ENCODE results near the gene CDC6.
A peak's percentile ranks its signal among the peaks of the same experiment; 100 is the strongest.

Gene CDC6

DNA sequence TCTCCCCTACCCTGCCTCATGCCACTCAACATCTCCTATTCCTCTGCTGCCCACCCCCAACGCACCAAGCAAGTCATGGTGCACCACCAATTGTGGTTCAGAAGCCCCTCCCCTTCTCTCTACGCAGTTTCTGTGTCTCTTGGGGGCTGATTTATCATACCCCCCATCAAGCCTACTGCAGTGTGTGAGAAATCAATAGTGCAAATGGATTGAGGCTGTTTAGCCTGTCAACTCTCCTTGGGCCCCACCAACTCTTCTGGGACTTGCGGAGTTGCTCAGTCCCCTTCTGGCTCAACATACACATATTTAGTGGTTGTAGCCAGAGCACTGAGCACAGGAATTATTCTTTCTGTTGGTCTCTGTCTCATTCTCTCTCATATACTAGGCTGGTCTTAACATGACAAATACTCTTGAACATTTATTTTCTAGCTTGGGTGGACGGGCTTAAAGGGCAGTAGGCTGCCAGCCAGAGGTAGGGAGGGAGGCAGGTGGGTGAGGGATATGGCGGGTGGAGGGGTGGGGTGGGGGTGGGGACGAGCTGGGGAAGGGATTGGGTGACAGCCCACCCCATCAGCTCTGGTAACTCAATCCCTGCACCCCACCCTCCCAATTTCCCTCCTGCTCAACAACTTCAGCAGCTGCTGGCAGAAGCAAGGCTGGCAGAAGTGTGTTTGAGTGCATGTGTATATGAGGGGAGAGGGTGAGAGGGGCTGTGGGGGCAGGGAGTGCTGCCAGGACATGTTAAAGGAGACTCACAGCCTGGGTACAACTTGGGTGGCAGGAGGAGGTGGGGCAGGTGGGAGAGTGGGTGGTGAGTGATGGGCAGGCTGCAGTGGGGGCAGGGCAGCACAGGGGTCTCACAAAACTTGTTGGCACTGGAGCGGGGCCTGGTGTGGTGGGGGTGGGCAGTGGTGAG, 26.2 kb downstream of the CDC6 start:
- H3K36me3 Mint-ChIP-seq = peaks cover 28% of the 10 kb centered on the region
- H3K4me3 Mint-ChIP-seq = no peak overlapping the region
- H3K4me1 Mint-ChIP-seq = peaks cover 17% of the 10 kb centered on the region
- no peak for ATAC-seq
- H3K9me3 Mint-ChIP-seq = no peaks in the 10 kb centered on the region
- H3K27ac Mint-ChIP-seq = no peak overlapping the region
- DNase-seq (ENCODE audit: low spot score in 2 of 2) = peak in 1 of 2 donors; percentile 48

GRCh38 chr17:40314584-40314956, 26.9 kb downstream of the CDC6 start:
- ATAC-seq = peak; percentile 75
- Mint-ChIP-seq H3K27ac (no peak overlapping the region), H3K4me3 (no peak overlapping the region), H3K4me1 (peaks cover 23% of the 10 kb centered on the region), H3K9me3 (no peaks in the 10 kb centered on the region), H3K36me3 (peaks cover 35% of the 10 kb centered on the region)
- peak; percentile 70 to 90 for DNase-seq (ENCODE audit: low spot score in 2 of 2)

GRCh38 chr17:40315206-40315605, 27.5 kb downstream of the CDC6 start:
- Mint-ChIP-seq H3K4me3 (no peak overlapping the region), H3K27ac (no peak overlapping the region), H3K4me1 (peaks cover 29% of the 10 kb centered on the region), H3K36me3 (peaks cover 41% of the 10 kb centered on the region), H3K9me3 (no peaks in the 10 kb centered on the region)
- ATAC-seq (no peak), DNase-seq (ENCODE audit: low spot score in 2 of 2) (no peak)

DNA sequence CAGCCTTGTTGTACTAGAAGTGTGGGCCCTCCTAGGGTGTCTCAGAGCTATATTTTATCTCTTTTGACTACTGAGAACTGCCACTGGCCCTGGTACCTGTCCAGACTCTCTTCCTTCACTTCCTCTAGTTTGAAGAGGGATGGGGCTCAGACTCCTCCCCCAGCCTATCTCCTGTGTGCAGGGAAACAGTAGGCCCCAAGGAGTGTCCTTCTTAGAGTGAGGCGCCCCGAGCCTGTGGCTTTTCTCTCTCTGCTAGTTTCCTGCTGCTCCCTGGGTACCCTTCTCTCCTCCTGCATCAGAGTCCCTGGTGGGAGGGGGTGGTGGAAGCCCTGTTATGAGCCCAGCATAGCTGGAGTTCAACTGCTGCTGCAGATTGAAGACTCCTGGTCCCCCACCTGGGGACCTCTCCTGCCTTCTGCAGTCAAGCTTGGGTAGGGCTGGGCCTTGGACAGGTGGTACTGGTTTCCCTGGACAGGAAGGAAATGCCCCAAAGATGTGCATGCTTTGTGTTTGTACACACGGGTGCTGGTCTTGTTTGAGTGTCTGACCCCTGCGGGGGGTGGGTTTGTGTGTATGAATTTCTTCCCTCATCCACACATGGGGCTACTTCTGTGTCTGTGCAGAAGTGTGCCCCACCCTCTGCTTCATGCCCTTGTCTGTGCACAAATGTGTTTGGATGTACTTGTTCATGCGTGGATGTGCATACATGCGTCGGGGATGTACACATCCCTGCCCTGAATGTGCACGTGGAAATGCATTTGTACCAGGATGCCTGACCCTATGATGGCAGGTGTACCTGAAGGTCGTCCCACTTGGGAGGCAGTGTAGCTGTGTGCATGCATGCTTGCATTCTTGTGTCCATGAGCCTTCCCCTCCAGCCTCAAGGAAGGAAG, 28.2 kb downstream of the CDC6 start:
- ATAC-seq = no peak
- no peak overlapping the region for H3K4me3 Mint-ChIP-seq
- peak overlapping the region; percentile 65 for H3K27ac Mint-ChIP-seq
- no peaks in the 10 kb centered on the region for H3K9me3 Mint-ChIP-seq
- H3K36me3 Mint-ChIP-seq = peaks cover 48% of the 10 kb centered on the region
- peaks cover 36% of the 10 kb centered on the region for H3K4me1 Mint-ChIP-seq
- peak in 1 of 2 donors; percentile 60 for DNase-seq (ENCODE audit: low spot score in 2 of 2)

DNA sequence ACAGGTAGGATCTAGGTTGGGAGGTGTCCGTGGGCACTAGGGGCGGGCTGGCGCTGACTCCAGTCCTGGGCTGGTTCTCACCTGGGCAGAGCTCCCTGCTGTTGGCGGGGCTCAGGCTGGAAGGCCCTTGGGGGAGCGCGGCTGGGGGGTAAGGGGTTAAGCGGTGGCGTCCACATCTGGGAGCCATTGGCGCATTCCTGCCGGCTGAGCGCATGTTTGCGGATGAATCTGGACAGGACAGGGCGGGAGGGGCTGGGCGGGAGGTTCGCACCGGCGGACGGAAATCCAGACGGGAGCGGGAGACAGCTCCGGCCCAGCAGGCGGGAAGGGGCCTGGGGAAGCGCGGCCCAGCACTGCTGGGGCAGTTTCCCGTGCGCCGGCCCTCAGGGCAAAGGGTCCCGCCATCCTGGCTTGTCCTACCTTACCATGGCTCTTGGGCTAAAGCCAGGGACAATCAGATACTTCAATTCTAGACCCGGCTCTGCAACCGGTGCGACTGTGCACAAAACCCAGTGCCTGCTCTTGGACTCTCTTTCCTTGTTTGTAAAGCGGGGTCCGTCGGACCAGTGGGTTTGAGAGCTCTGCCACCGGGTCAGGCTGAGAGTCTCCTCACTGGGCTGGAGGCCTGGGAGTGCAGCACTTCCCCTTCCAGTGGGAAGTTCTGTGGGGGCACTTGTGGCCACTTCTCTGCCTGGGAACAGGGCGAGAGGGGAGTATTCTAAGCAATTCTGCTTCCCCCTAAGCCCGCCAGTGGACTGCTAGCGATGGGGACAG, 29.1 kb downstream of the CDC6 start:
- DNase-seq (ENCODE audit: low spot score in 2 of 2) (no peak), ATAC-seq (no peak)
- H3K27ac Mint-ChIP-seq = no peak overlapping the region
- peaks cover 44% of the 10 kb centered on the region for H3K4me1 Mint-ChIP-seq
- peak overlapping the region; percentile 90 for H3K4me3 Mint-ChIP-seq
- H3K9me3 Mint-ChIP-seq = no peaks in the 10 kb centered on the region
- H3K36me3 Mint-ChIP-seq = peaks cover 55% of the 10 kb centered on the region

GRCh38 chr17:40317345-40317873, 29.7 kb downstream of the CDC6 start:
- Mint-ChIP-seq H3K36me3 (peaks cover 55% of the 10 kb centered on the region), H3K27ac (peak overlapping the region; percentile 100), H3K4me3 (peak overlapping the region; percentile 90), H3K9me3 (no peaks in the 10 kb centered on the region), H3K4me1 (peaks cover 51% of the 10 kb centered on the region)
- peak in 1 of 2 donors; percentile 73 for DNase-seq (ENCODE audit: low spot score in 2 of 2)
- ATAC-seq = no peak

DNA sequence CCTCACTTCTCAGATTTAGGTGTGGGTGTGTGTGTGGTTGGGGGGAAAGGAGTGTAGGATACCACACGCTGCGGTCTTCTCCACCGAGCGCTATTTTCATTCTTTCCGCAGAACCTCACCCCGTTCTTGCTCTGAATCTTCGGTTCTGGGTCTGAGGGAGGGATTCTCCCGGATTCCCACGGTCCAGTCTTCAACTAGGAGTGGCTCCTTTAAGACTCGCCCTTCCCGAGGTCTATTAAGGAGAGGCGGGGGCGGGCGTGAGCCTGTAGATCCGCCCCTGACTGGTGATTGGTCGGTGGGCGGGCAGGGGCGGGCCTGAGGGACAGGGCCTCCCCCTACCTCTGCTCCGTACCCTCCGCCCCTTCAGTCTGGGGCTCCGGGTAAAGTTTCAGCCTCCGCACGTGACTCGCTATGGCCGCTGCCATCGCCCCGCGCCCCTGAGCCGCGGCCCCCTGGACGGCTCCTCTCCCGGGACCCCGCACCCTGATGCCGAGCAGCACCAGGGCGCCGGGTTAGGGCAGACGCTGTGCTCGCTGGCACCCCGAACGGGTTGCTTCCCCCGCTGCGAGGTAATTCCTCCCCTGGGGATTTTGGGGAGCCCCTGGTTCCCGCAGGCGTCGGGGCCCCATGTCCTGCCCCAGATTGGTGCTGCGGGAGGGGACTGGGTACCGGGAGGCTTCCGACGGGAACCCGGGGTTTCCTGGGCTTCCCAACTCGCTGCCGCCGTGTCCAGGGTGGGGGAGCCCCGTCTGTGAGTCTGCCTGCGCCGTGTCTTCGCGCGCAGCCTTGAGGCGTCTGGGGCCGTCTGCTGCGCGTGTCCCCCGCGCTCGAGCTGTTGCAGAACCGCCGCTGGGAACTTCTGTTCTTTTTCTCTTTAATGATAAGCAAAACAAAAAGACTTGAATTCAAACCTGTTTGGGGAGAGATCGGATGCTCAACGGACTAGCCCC, 30.5 kb downstream of the CDC6 start:
- ATAC-seq = peak; percentile 74
- peaks cover 61% of the 10 kb centered on the region for H3K36me3 Mint-ChIP-seq
- H3K27ac Mint-ChIP-seq = peak overlapping the region; percentile 100
- peaks cover 58% of the 10 kb centered on the region for H3K4me1 Mint-ChIP-seq
- DNase-seq (ENCODE audit: low spot score in 2 of 2) = peak; percentile 78 to 93
- no peaks in the 10 kb centered on the region for H3K9me3 Mint-ChIP-seq
- peak overlapping the region; percentile 90 for H3K4me3 Mint-ChIP-seq

DNA sequence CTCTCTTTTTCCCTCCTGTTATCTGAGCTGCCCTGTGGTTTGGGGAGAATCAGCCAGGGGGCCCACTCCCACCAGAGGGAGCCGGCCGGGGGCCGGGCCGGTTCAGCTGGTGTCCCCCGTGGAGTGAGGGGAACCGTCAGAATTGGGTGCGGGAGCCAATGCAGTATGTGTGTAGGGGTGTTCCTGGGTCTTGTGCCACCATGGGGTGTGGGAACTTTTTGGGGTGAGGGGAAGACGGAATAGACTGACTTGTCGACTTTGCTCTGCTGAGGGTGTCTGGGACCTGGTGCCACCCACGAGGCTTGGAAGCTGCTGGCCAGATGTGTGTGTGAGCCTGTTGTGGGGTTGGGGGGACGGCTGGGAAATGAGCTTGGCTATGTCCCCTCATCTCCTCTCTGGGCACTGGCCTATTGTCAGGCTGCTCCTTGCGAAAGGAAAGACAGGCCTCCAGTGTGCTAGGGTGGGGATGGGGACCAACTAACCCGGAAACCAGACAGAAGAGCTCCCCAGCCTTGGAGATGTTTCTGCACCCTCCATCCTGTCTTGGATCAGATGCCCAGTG, 31.2 kb downstream of the CDC6 start:
- H3K27ac Mint-ChIP-seq = peak overlapping the region; percentile 100

GRCh38 chr17:40319651-40320540, 32.2 kb downstream of the CDC6 start:
- Mint-ChIP-seq H3K4me1 (peaks cover 74% of the 10 kb centered on the region), H3K9me3 (no peaks in the 10 kb centered on the region), H3K4me3 (peak overlapping the region; percentile 90), H3K27ac (peak overlapping the region; percentile 100), H3K36me3 (peaks cover 70% of the 10 kb centered on the region)
- no peak for ATAC-seq
- peak; percentile 56 to 83 for DNase-seq (ENCODE audit: low spot score in 2 of 2)

More for the DNA sequence above, 31.2 kb downstream of the CDC6 start:
- DNase-seq (ENCODE audit: low spot score in 2 of 2) (peak in 1 of 2 donors; percentile 65), ATAC-seq (no peak)
- peaks cover 68% of the 10 kb centered on the region for H3K36me3 Mint-ChIP-seq
- peaks cover 66% of the 10 kb centered on the region for H3K4me1 Mint-ChIP-seq
- H3K4me3 Mint-ChIP-seq = peak overlapping the region; percentile 90
- H3K9me3 Mint-ChIP-seq = no peaks in the 10 kb centered on the region

GRCh38 chr17:40320756-40321523, 33.3 kb downstream of the CDC6 start:
- DNase-seq (ENCODE audit: low spot score in 2 of 2) = peak in 1 of 2 donors; percentile 64
- Mint-ChIP-seq H3K27ac (peak overlapping the region; percentile 100), H3K4me1 (peaks cover 83% of the 10 kb centered on the region), H3K36me3 (peaks cover 78% of the 10 kb centered on the region), H3K9me3 (no peaks in the 10 kb centered on the region), H3K4me3 (peak overlapping the region; percentile 90)
- ATAC-seq = no peak

DNA sequence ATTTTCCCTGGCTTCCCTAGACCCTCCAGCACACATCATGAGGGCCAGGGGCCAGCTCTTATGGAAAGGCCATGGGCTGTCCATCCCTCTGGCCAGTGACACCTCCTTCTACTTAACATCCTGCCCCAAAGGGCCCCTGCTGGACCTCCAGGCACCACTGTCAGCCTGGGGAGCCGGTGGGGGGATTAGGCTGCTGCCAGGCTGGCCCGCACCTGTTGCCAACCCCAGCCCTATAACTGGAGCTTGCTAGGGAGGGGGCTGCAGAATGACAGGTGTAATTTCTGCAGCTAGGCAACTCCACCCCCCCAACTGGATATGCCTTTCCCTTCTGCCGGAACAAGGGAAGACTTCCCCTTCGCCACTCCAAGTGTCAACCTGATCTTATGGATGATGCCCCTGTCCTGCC, 33.8 kb downstream of the CDC6 start:
- Mint-ChIP-seq H3K4me1 (peaks cover 89% of the 10 kb centered on the region), H3K27ac (peak overlapping the region; percentile 100), H3K4me3 (peak overlapping the region; percentile 90), H3K9me3 (no peaks in the 10 kb centered on the region), H3K36me3 (peaks cover 84% of the 10 kb centered on the region)
- ATAC-seq = no peak
- peak in 1 of 2 donors; percentile 67 for DNase-seq (ENCODE audit: low spot score in 2 of 2)

DNA sequence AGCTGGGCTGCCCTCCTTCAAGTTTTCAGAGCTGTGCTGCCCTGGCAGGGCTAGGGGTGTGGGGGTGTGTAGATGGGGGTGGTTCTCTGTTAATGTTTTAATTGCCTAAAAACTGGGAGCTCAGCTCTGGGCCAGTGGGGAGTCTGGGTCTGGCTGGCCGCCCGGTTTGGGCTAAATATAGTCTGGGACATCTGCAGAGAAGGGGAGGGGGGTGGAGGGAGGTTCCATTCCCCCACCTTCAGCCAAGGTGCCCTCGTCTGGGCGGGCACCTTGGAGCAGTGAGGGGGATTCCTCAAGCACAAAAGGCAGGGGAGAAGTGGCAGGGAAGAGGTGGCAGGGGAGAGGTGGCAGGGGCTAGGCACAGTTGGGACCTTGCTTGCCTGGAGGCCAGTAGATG, 34.3 kb downstream of the CDC6 start:
- no peak for DNase-seq (ENCODE audit: low spot score in 2 of 2)
- Mint-ChIP-seq H3K27ac (peak overlapping the region; percentile 100), H3K4me1 (peaks cover 92% of the 10 kb centered on the region), H3K9me3 (no peaks in the 10 kb centered on the region), H3K36me3 (peaks cover 86% of the 10 kb centered on the region), H3K4me3 (peak overlapping the region; percentile 90)
- no peak for ATAC-seq

Data from stimulated activated effector memory CD8-positive, alpha-beta T cell treated with anti-CD3 and anti-CD28 coated beads, Interleukin-12 subunit alpha, Interleukin-12 subunit beta, amount 100 ng/mL, for 72 hours (primary cell).